GM18858 (cell line): Measurements from ENCODE around the gene ARMC2.
"Not testable (repeated sequence)": the region's sequence is repeated elsewhere in the genome, so short reads cannot be mapped to it uniquely, and the experiment has no call there.

Experiments
- ATAC-seq: cut with Tn5 transposase; IDR thresholded peaks from one replicate; pipeline ENCODE4 v1.9.1; 2021; ENCODE audit not compliant: unreplicated experiment

The ARMC2 gene

GRCh38 chr6:108870357-108870756 is 22.1 kb downstream of the ARMC2 start:
- no peak for ATAC-seq

- no peak for ATAC-seq
These were observed 23.9 kb downstream of the ARMC2 start for GRCh38 chr6:108872141-108872557.

GRCh38 chr6:108872575-108872974 is 24.4 kb downstream of the ARMC2 start:
- no peak for ATAC-seq

- ATAC-seq, result no peak
These were observed 25.0 kb downstream of the ARMC2 start for GRCh38 chr6:108873251-108873650.

GRCh38 chr6:108873971-108874370 is 25.7 kb downstream of the ARMC2 start:
- ATAC-seq, result no peak

GRCh38 chr6:108874470-108875160 is 26.4 kb downstream of the ARMC2 start:
- peak; percentile 91 for ATAC-seq

- ATAC-seq, result peak; percentile 34
These were observed 26.9 kb downstream of the ARMC2 start for GRCh38 chr6:108875161-108875555.

- no peak for ATAC-seq
These were observed 29.0 kb downstream of the ARMC2 start for GRCh38 chr6:108877046-108877751.

- no peak for ATAC-seq
These were observed 30.7 kb downstream of the ARMC2 start for GRCh38 chr6:108878942-108879341.

GRCh38 chr6:108883172-108883571 is 35.0 kb downstream of the ARMC2 start:
- peak; percentile 90 for ATAC-seq

GRCh38 chr6:108884211-108885059 is 36.2 kb downstream of the ARMC2 start:
- no peak for ATAC-seq

GRCh38 chr6:108888052-108888451 is 39.8 kb downstream of the ARMC2 start:
- no peak for ATAC-seq

GRCh38 chr6:108888745-108889144 is 40.5 kb downstream of the ARMC2 start:
- no peak for ATAC-seq

GRCh38 chr6:108890898-108891297 is 42.7 kb downstream of the ARMC2 start:
- ATAC-seq, result not testable (repeated sequence)

- no peak for ATAC-seq
These were observed 47.3 kb downstream of the ARMC2 start for GRCh38 chr6:108895571-108895970.

- peak; percentile 53 for ATAC-seq
These were observed 48.0 kb downstream of the ARMC2 start for GRCh38 chr6:108896111-108896661.

GRCh38 chr6:108897371-108897770 is 49.1 kb downstream of the ARMC2 start:
- no peak for ATAC-seq

GRCh38 chr6:108902382-108902792 is 54.2 kb downstream of the ARMC2 start:
- ATAC-seq, result no peak

- ATAC-seq, result no peak
These were observed 55.6 kb downstream of the ARMC2 start for GRCh38 chr6:108903796-108904195.

- peak; percentile 94 for ATAC-seq
These were observed 56.5 kb downstream of the ARMC2 start for GRCh38 chr6:108904741-108905140.
